ENCODE data around the gene ATXN7L1. TPM values are rescaled to one million over a fixed set of nuclear protein-coding genes. Genes with fewer than 3 reads are reported as not detected.

ATXN7L1 gene
- total and polyA plus RNA-seq, 2 of the 8 experiments (the other 6 are each of a cell fraction or from before 2014, with no cell fraction given) = 14.3 to 34.0 TPM

DNA sequence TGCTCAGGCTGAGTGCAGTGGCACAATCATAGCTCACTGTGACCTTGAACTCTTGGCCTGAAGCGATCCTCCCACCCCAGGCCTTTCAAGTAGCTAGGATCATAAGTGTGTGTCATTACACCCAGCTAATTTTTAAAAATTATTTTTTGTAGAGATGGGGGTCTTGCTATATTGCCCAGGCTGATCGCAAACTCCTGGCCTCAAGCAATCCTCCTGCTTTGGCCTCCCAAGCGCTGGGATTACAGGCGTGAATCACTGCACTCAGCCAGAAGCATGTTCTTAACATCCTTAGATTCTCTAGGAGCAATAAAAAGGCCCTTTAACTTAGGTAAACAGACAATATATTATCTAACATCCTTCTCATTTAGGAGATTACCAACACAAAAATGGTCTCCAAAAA, 256.8 kb downstream of the ATXN7L1 start:
- H2BK15ac ChIP-seq (ENCODE audit: low read length) = no peak overlapping the region
- H2BK120ac ChIP-seq (replicated peaks; ENCODE audit: low read depth, low read length) = no peak overlapping the region
- no peak overlapping the region for H3K4ac ChIP-seq (replicated peaks; ENCODE audit: insufficient read length, low read depth, low read length)
- no peak overlapping the region for H4K8ac ChIP-seq (ENCODE audit: extremely low read depth, insufficient read depth, low read length)
- H2AFZ ChIP-seq (ENCODE audit: low read length) = no peak overlapping the region
- no peak overlapping the region for H4K91ac ChIP-seq (replicated peaks; ENCODE audit: insufficient read length, low read length)
- H4K20me1 ChIP-seq (replicated peaks in 1 of 2; ENCODE audit: control insufficient read depth in 1 of 2, insufficient read depth in 2 of 2, low read length in 2 of 2) = peaks cover 2 to 7% of the 10 kb centered on the region in 2 experiments
- no peaks in the 10 kb centered on the region for H3K27me3 ChIP-seq (replicated peaks in 1 of 4; ENCODE audit: control insufficient read depth in 3 of 4, extremely low read depth in 1 of 4, insufficient read depth in 3 of 4, low read length in 3 of 4)
- no peak overlapping the region for H3K18ac ChIP-seq (ENCODE audit: extremely low read depth, low read length)
- ChIA-PET POLR2A (ENCODE audit: partially characterized antibody) (interaction anchor here (2.0 to 12.8 kb wide), 2 partner anchors 10 to 19 kb away, joined by 5 to 57 read pairs; no protein-coding TSS in a partner anchor), CTCF (ENCODE audit: partially characterized antibody) (interaction anchor here (0.8 to 1.5 kb wide), 4 partner anchors 12 to 30 kb away, joined by 3 to 4 read pairs (median 3); no protein-coding TSS in a partner anchor)
- no peak overlapping the region for H4K5ac ChIP-seq (ENCODE audit: insufficient read length, low read depth, low read length)
- peaks cover 0 to 28% of the 10 kb centered on the region in 2 experiments; a peak in 3 of 4 replicates for H3K79me2 ChIP-seq (ENCODE audit: control insufficient read depth in 1 of 2, insufficient read depth in 2 of 2, low read length in 2 of 2)
- peaks cover 4% of the 10 kb centered on the region; the same call in 1 of the 2 replicates for H3K79me1 ChIP-seq (ENCODE audit: low read depth, low read length)
- no peak for DNase-seq (ENCODE audit: low read depth in 1 of 2, low spot score in 2 of 2)
- no peak overlapping the region for H2AK5ac ChIP-seq (ENCODE audit: low read depth, low read length)
- no peak for FAIRE-seq
- H3K9ac ChIP-seq (replicated peaks in 1 of 4; ENCODE audit: extremely low read depth in 1 of 4, low read depth in 3 of 4, low read length in 3 of 4) = no peak overlapping the region
- H2BK12ac ChIP-seq (ENCODE audit: low read depth, low read length) = no peak overlapping the region
- H3K9me3 ChIP-seq (ENCODE audit: insufficient read depth in 2 of 2, low read depth in 1 of 2, low read length in 1 of 2) = no peaks in the 10 kb centered on the region
- H3K4me3 ChIP-seq (ENCODE audit: extremely low read depth in 1 of 4, insufficient read depth in 2 of 4, low read depth in 3 of 4, low read length in 4 of 4) = no peak overlapping the region
- no peak overlapping the region for H2BK20ac ChIP-seq (ENCODE audit: low read length)
- no peaks in the 10 kb centered on the region for H3K4me1 ChIP-seq (replicated peaks in 1 of 4; ENCODE audit: control insufficient read depth in 3 of 4, insufficient read depth in 4 of 4, low read length in 3 of 4)
- H2BK5ac ChIP-seq (ENCODE audit: low read depth, low read length) = no peak overlapping the region
- H3K23ac ChIP-seq (ENCODE audit: insufficient read length) = no peak overlapping the region
- H3K36me3 ChIP-seq (ENCODE audit: control insufficient read depth in 2 of 4, insufficient read depth in 4 of 4, low read length in 3 of 4) = peaks cover 8 to 57% (median 30%) of the 10 kb centered on the region in 4 experiments; a peak in 7 of 8 replicates
- no peak overlapping the region for H3K4me2 ChIP-seq (ENCODE audit: insufficient read depth in 1 of 2, low read depth in 2 of 2, low read length in 2 of 2)
- 98% methylated on average over 4 of the region's 4 CpGs; no CpG with 5 or more reads in 1 of the 2 experiments for WGBS, 2 experiments (ENCODE audit: extremely low coverage in 1 of 2, insufficient coverage in 1 of 2, insufficient read length in 1 of 2, insufficient replicate concordance in 2 of 2, low coverage in 1 of 2, low lambda C conversion rate in 2 of 2, missing lambda C conversion rate in 1 of 2)
- H3K23me2 ChIP-seq (ENCODE audit: low read depth, low read length) = no peaks in the 10 kb centered on the region
- H3K14ac ChIP-seq (ENCODE audit: insufficient read length) = no peak overlapping the region
- no peak overlapping the region for H3K56ac ChIP-seq (replicated peaks; ENCODE audit: insufficient read length, low read depth, low read length)
- H3K27ac ChIP-seq (ENCODE audit: low read depth, low read length) = no peak overlapping the region
- TF ChIP-seq TCF12 (IDR thresholded peaks at IDR 0.05; ENCODE audit: low read depth, low read length) (no peak), KDM5A (IDR thresholded peaks at IDR 0.05; ENCODE audit: low read length) (no peak), TAF7 (optimal IDR thresholded peaks at IDR 0.05; ENCODE audit: borderline replicate concordance, low read depth, low read length) (no peak), BACH1 (IDR thresholded peaks at IDR 0.05; ENCODE audit: low read length) (no peak), TAF1 (IDR thresholded peaks at IDR 0.05; ENCODE audit: low read depth, low read length) (no peak), SRF (IDR thresholded peaks at IDR 0.05; ENCODE audit: low read depth, low read length) (no peak), SIRT6 (IDR thresholded peaks at IDR 0.05; ENCODE audit: low read length) (no peak), SIN3A (conservative IDR thresholded peaks at IDR 0.05 in 1 of 2, IDR thresholded peaks at IDR 0.05 in 1 of 2; ENCODE audit: low read depth in 1 of 2, low read length in 2 of 2) (no peak), POU5F1 (IDR thresholded peaks at IDR 0.05; ENCODE audit: low read depth, low read length) (no peak), BCL11A (IDR thresholded peaks at IDR 0.05; ENCODE audit: low read depth in 2 of 2, low read length in 2 of 2) (no peak), RXRA (IDR thresholded peaks at IDR 0.05; ENCODE audit: insufficient read depth, low read depth, low read length) (no peak), CTCF (IDR thresholded peaks at IDR 0.05; ENCODE audit: control extremely low read depth in 1 of 3, insufficient read depth in 1 of 3, low read depth in 1 of 3, low read length in 3 of 3) (no peak)

Measured in H1 (cell line).